ENCODE data around the gene NCEH1.
A peak's percentile ranks its signal among the peaks of the same experiment; 100 is the strongest.

GRCh38 chr3:172622916-172623700 lies 87.8 kb downstream of the NCEH1 start:
- peak; percentile 72 for TF ChIP-seq CTCF (conservative IDR thresholded peaks at IDR 0.05; ENCODE audit: low read length)
- TF ChIP-seq EZH2phosphoT487 (IDR thresholded peaks at IDR 0.05; ENCODE audit: borderline replicate concordance) = no peak
